ENCODE measurements around the gene VSIG2.
A peak's percentile ranks its signal among the peaks of the same experiment; 100 is the strongest.

Gene VSIG2

GRCh38 chr11:124763156-124763947 lies 11.3 kb upstream of the VSIG2 start:
- DNase-seq, result peak; percentile 63 to 86 (median 74)

GRCh38 chr11:124762624-124763155 lies 10.6 kb upstream of the VSIG2 start:
- DNase-seq, result no peak

GRCh38 chr11:124762105-124762623 lies 10.1 kb upstream of the VSIG2 start, which contains the start of gene ESAM:
ESAM (minus strand) TSS chr11:124762290; CDS start chr11:124762154, 136 bp downstream.
- DNase-seq, result peak; percentile 35 to 65 (median 60)

GRCh38 chr11:124761301-124762104 lies 9.4 kb upstream of the VSIG2 start:
- no peak for DNase-seq

- DNase-seq, result no peak
These were observed 8.8 kb upstream of the VSIG2 start for GRCh38 chr11:124760806-124761205.

- DNase-seq, result no peak
These were observed 8.2 kb upstream of the VSIG2 start for GRCh38 chr11:124760205-124760652.

- DNase-seq, result no peak
These were observed 7.5 kb upstream of the VSIG2 start for GRCh38 chr11:124759266-124760204.

GRCh38 chr11:124758355-124759265 lies 6.6 kb upstream of the VSIG2 start:
- DNase-seq, result peak in 4 of 5 donors; percentile 48 to 64 (median 60)

- DNase-seq, result no peak
These were observed 5.3 kb upstream of the VSIG2 start for GRCh38 chr11:124757320-124757719.

GRCh38 chr11:124756753-124757227 lies 4.7 kb upstream of the VSIG2 start:
- DNase-seq, result no peak

- DNase-seq, result no peak
These were observed 4.1 kb upstream of the VSIG2 start for GRCh38 chr11:124756033-124756752.

GRCh38 chr11:124754710-124755109 lies 2.7 kb upstream of the VSIG2 start:
- DNase-seq, result no peak

- DNase-seq, result no peak
These were observed 2.3 kb upstream of the VSIG2 start for GRCh38 chr11:124754309-124754708.

GRCh38 chr11:124753624-124754023 lies 1.6 kb upstream of the VSIG2 start:
- no peak for DNase-seq

- DNase-seq, result no peak
These were observed 1.1 kb upstream of the VSIG2 start for GRCh38 chr11:124753205-124753604.

- no peak for DNase-seq
These were observed 532 bp upstream of the VSIG2 start for GRCh38 chr11:124752471-124753102.

GRCh38 chr11:124751391-124751740 lies 689 bp downstream of the VSIG2 start:
- no peak for DNase-seq

- DNase-seq, result no peak
These were observed 2.1 kb downstream of the VSIG2 start for GRCh38 chr11:124749912-124750311.

GRCh38 chr11:124748481-124749343 lies 3.3 kb downstream of the VSIG2 start:
- no peak for DNase-seq
